HAP-1 (cell line): Measurements from ENCODE around the gene ERN1.

Experiments used
- DNase-seq, 2 experiments: peaks; one replicate each; pipeline ENCODE4 v3.0.0-alpha.2; 2016 to 2020; ENCODE audit warnings: low spot score in 2 of 2
- H3K27me3 ChIP-seq: fragments of 250-450 bp; sonication (Bioruptor Pico); 2 replicates; pipeline ENCODE4 v1.5.1; 2020; ENCODE audit warnings: low read depth, mild to moderate bottlenecking, moderate library complexity
- H3K36me3 ChIP-seq: fragments of 250-450 bp; sonication (Bioruptor Pico); replicated peaks from 2 replicates; pipeline ENCODE4 v1.5.1; 2020; ENCODE audit warnings: mild to moderate bottlenecking
- H3K4me1 ChIP-seq: fragments of 250-450 bp; sonication (Bioruptor Pico); 2 replicates; pipeline ENCODE4 v1.5.1; 2020; ENCODE audit warnings: mild to moderate bottlenecking
- H3K4me3 ChIP-seq: fragments of 250-450 bp; sonication (Bioruptor Pico); 2 replicates; pipeline ENCODE4 v1.5.1; 2020; ENCODE audit warnings: mild to moderate bottlenecking, moderate library complexity
- H3K9me3 ChIP-seq: fragments of 250-450 bp; sonication (Bioruptor Pico); 2 replicates; pipeline ENCODE4 v1.5.1; 2020; ENCODE audit warnings: mild to moderate bottlenecking, moderate library complexity
- in situ Hi-C: fragments of 300-500 bp; cut with MboI; formaldehyde crosslinking; loops from 3 replicates; pipeline ENCODE4 v1.14.3; 2020; ENCODE audit warnings: low sequenced_read_pairs, inconsistent platforms, mixed read lengths

Gene ERN1

DNA sequence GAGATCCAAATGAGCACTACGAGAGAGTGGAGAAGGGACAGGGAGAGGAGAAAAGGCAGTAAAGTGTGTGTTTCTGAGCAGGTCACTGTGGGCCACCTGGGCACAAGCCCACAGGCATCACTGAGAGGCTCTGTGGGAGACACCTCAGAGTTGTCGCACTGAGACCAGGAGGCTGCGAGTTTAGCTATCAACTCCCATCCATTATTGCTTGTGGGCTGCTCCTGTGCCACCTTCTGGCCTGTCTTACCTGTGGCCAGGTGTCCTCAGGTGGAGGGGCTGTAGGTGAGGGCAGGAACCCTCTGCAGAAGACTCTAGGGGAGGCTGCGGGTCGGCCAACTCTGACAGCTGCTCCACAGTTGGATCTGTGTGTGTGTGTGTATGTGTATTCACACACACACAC, 134.3 kb downstream of the ERN1 start:
- Histone ChIP-seq H3K27me3 (peaks cover 24% of the 10 kb centered on the region), H3K4me1 (no peaks in the 10 kb centered on the region), H3K4me3 (no peak overlapping the region), H3K36me3 (no peaks in the 10 kb centered on the region), H3K9me3 (no peaks in the 10 kb centered on the region)
- DNase-seq = no peak
- in situ Hi-C loops = no loop called here

DNA sequence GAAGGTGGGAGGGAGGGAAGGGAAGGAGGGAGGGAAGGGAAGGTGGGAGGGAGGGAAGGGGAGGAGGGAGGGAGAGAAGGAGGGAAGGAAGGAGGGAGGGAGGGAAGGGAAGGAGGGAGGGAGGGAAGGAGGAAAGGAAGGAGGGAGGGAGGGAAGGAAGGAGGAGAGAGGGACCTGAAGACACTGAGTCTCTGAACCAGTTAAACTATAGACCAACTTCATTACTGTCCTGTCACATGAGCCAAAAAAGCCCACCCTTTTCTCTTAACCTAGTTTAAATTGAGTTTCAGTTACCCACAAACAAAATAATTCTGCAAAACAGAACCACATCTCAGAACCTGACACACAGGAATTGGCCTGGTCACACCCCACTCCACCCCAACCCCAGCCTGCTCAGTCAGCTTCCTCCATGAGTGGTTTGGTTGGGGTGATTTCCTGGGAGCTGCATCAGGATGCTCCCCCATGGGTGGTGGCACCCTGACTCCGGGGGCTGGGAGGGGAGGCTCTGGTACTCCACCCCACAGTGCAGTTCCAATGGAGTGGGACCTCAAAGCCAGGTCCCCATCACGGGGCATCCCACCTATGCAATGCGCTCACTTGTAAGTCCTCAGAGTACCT, 136.5 kb downstream of the ERN1 start:
- no peak overlapping the region for H3K4me3 ChIP-seq
- H3K4me1 ChIP-seq = no peaks in the 10 kb centered on the region
- no peaks in the 10 kb centered on the region for H3K9me3 ChIP-seq
- H3K27me3 ChIP-seq = peaks cover 24% of the 10 kb centered on the region
- H3K36me3 ChIP-seq = no peaks in the 10 kb centered on the region
- in situ Hi-C loops = no loop called here
- no peak for DNase-seq

DNA sequence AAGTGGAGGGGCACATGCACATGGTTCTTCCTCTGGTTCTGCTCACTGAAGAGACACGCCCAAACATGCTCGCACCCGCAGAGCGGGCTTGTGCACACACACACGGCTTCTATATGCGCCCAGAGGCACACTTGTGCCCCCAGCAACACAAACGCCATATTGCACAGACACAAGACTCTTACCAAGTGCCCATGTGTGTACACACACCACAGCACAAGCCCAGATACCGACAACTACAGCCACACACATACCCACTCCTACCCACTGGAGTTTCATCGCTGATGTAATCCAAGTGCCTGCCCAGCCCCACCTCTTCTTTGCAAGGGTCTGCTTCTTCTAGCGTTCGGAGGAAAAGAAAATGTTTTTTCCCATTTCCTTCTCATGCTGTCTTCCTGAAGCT, 138.3 kb downstream of the ERN1 start:
- no peak for DNase-seq
- Histone ChIP-seq H3K9me3 (no peaks in the 10 kb centered on the region), H3K4me1 (no peaks in the 10 kb centered on the region), H3K4me3 (no peak overlapping the region), H3K36me3 (no peaks in the 10 kb centered on the region), H3K27me3 (peaks cover 17% of the 10 kb centered on the region)
- in situ Hi-C loops = no loop called here

DNA sequence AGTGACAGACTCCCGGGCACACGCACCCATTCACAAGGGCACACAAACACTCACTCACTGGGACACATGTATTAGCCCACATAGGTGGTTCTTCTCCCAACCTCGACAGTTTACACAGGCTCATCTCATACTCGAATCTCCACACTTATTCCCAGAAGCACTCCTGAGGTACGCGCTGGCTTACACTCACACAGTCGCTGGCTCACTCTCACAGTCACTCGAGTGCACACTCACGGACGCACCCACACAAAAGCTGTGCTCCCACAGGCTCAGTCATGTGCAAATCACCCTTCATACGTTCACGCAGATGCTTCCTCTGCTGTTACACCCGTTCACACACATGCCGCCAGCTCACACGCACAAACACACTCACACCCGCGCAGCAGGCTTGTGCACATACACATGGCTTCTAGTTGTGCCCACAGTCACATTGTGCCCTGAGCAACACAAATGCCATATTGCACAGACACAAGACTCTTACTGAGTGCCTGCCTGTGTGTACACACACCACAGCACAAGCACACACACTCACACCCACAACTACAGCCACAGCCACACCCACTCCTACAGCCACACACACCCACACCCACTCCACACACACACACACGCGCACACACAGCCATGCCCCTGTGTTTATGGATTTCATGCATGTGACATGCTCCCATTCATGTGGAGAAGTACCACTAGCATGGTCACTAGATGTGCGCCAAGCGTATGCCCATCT, 140.2 kb downstream of the ERN1 start:
- no peaks in the 10 kb centered on the region for H3K4me1 ChIP-seq
- peaks cover 15% of the 10 kb centered on the region for H3K27me3 ChIP-seq
- no peaks in the 10 kb centered on the region for H3K9me3 ChIP-seq
- DNase-seq = no peak
- no peak overlapping the region for H3K4me3 ChIP-seq
- no peaks in the 10 kb centered on the region for H3K36me3 ChIP-seq
- in situ Hi-C loops = no loop called here
